SKM-1 treated with dmso at 0.1 percent for 144 hours (cell line): Measurements from ENCODE around the gene PTRH2.
A peak's percentile ranks its signal among the peaks of the same experiment; 100 is the strongest.
"Not testable (repeated sequence)": the region's sequence is repeated elsewhere in the genome, so short reads cannot be mapped to it uniquely, and the experiment has no call there.

Experiments
- DNase-seq: peaks from one replicate; lab custom pipeline; 2025; ENCODE audit not compliant: unreplicated experiment; lab: John Stamatoyannopoulos, UW

Gene PTRH2

DNA sequence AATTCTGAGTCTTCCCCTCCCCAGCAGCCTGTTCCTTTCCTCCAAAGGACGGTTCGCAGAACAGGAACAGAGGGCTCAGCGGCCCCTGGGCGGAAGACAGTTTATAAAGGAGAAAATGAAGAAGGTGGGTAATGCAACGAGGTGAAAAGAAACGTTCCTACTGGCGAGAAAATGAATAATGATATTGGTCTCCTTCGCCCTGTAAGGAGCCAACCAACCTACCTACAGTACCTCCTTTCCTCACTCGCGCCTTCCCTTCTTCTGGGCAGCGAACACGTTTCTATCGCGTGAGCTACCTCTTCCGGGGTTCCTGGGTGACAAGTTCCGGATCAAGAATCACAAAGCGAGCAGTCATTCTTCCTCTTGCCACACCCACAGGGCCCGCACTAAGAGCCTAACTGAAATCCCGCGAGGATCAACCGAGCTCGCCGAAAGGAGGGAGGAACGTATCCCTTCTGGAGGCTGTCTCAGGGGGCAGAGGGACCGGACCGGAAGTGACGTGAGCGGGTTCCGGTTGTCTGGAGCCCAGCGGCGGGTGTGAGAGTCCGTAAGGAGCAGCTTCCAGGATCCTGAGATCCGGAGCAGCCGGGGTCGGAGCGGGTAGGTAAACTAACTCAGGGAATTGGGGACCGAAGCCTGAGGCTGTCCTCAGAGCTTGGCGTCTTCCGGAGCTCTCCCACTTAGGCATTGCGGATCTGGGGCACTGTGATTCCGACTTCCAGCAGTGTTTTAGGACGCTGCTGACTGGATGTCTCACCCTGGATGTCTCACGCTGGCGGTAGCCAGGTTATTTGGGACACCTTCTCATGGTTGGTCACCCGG lies at the start of gene PTRH2, which contains the start of gene VMP1:
Gene PTRH2 (minus strand): TSS at position 282 of the 822 bp plus-strand sequence. CDS start 9,452 bp downstream, outside the sequence.
Gene VMP1 (plus strand): TSS at position 506 of the 822 bp plus-strand sequence. CDS start 23,793 bp downstream, outside the sequence.
- peak; percentile 99 for DNase-seq

GRCh38 chr17:59756236-59756818 lies 49.1 kb upstream of the PTRH2 start:
- DNase-seq: no peak

GRCh38 chr17:59755069-59755468 lies 47.8 kb upstream of the PTRH2 start:
- not testable (repeated sequence) for DNase-seq

DNA sequence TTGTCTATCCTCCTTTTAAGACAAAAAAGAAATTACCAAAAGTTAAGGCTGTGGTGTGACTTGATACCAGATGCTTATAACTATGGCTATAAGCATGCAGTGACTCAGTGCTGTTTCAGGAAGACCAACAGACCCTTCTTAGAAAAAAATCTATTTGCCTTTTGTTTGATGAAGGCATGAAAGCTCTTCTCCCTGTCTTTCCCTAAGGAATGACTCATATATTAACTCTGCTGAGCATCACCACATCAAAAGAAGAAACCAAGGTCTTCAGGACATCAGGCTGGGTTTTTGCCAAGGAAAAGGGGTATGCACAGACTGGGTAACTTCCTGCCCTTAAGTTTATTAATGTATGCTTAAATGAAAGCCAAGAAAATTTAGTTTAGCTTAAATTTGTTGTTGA lies 47.3 kb upstream of the PTRH2 start:
- no peak for DNase-seq

GRCh38 chr17:59753522-59754467 lies 46.6 kb upstream of the PTRH2 start:
- DNase-seq: peak; percentile 77

DNA sequence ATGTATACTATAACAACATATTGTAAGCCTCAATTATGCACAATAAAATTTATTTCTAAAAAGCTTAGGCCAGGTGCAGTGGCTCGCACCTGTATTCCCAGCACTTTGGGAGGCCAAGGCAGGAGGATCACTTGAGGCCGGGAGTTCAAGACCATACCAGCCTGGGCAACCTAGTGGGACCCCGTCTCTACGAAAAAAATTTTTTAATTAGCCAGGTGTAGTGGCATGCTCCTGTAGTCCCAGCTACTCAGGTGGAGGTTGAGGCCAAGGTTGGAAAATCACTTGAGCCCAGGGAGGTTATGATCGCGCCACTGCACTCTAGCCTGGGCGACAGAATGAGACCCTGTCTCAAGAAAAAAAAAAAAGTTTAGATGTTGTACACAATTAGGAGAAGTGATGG lies 45.7 kb upstream of the PTRH2 start:
- DNase-seq: no peak

DNA sequence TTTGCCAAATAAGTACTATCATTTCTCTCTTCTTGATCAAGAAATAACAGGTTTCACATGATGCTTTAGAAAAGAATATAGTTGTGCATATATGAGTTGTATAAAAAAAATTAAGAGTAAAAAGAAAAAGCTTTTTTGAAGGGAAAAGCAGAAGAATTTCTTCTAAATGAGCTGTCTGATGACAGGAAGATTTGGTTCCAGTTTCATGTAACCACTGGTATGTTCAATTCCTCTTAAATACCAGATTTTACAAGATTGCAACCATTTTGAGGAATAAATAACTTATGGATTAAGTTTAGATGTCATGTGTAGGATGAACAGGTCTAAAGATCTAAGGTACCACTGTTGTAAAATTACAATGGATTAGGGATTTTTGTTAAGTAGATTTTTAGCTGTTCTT lies 45.2 kb upstream of the PTRH2 start:
- DNase-seq: no peak

- no peak for DNase-seq
These were observed 44.8 kb upstream of the PTRH2 start for GRCh38 chr17:59751955-59752413.

- DNase-seq: no peak
These were observed 41.4 kb upstream of the PTRH2 start for GRCh38 chr17:59748591-59748990.

- no peak for DNase-seq
These were observed 39.7 kb upstream of the PTRH2 start for GRCh38 chr17:59746849-59747445.

GRCh38 chr17:59745040-59745439 lies 37.8 kb upstream of the PTRH2 start:
- no peak for DNase-seq

DNA sequence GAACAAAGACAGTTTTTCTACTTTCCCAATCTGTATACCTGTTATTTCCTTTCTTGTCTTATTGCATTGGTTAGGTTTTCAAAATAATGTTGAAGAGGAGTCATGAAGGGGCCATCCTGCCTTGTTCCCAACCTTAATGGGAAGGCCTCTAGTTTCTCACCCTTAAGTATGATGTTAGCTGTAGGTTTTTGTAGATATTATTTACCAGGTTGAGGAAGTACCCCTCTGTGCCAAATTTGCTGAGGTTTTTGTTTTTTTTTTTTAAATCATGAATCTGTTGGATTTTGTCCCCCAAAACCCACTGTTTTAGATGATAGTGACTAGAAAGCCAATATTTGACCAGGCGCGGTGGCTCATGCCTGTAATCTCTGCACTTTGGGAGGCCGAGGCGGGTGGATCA lies 36.6 kb upstream of the PTRH2 start:
- no peak for DNase-seq

GRCh38 chr17:59737324-59737723 lies 30.1 kb upstream of the PTRH2 start:
- no peak for DNase-seq

DNA sequence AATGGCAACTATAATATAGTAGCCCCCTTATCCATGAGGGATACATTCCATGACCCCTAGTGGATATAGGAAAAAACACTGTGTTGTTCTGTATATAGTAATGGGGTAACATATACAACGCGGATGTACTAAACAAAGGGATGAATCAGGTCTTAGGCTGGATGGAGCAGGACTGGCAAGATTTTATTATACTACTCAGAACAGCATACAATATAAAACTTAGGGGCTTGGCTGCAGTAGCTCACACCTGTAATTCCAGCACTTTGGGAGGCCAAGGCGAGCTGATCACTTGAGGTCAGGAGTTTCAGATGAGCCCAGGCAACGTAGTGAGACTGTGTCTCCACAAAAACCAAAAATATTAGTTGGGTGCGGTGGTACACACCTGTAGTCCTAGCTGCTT lies 27.0 kb upstream of the PTRH2 start:
- DNase-seq: no peak

GRCh38 chr17:59733697-59734096 lies 26.5 kb upstream of the PTRH2 start:
- no peak for DNase-seq

- DNase-seq: no peak
These were observed 23.1 kb upstream of the PTRH2 start for GRCh38 chr17:59730268-59730834.

- DNase-seq: no peak
These were observed 20.7 kb upstream of the PTRH2 start for GRCh38 chr17:59727817-59728533.

- peak; percentile 77 for DNase-seq
These were observed 18.5 kb upstream of the PTRH2 start for GRCh38 chr17:59725691-59726090.

GRCh38 chr17:59723607-59724006 lies 16.4 kb upstream of the PTRH2 start:
- no peak for DNase-seq

DNA sequence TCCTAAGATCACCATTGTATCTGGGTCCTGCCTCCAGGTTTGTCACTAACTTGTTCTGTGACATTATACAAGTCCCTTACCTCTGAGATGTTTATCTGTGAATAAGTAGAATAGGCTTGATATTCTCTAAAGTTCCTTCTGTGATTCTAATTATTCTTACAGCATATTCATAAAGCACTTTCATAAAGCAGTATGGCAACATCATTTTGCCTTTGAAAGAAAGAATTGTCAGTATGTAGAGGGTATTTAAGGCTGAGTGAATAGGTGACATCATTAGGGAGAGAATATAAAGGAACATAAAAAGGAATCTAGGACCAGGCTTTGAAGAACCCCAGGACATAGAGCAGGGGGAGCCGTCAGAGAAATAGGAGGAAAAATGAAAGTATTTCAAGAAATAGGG lies 15.8 kb upstream of the PTRH2 start:
- no peak for DNase-seq
